NOMO-1 treated with DMSO at 0.1 percent for 48 hours (cell line): Measurements from ENCODE around the gene EDEM1.
"Not testable (repeated sequence)": the region's sequence is repeated elsewhere in the genome, so short reads cannot be mapped to it uniquely, and the experiment has no call there.

Source experiments
- DNase-seq: peaks from one replicate; lab custom pipeline; 2025; ENCODE audit not compliant: unreplicated experiment; lab: John Stamatoyannopoulos, UW

EDEM1 gene

DNA sequence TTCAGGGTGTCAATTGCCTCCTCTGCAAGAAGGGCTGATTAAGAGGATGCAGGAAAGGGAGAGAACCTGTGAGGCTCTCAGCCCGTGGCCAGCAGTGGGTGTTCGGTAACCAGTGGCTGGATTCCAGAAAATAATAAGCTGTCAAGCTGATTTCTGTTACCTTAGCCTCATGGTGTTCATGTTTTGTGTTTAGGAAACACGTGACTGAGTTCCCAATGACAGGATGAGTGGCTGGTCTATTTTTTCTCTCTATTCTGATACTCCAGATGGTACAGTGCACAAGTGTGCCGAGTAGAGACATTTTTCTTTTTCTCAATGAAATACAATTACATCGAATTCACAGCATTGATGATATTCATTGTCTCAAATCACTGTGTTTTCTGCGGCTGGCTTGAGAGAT, 43.6 kb downstream of the EDEM1 start:
- no peak for DNase-seq

DNA sequence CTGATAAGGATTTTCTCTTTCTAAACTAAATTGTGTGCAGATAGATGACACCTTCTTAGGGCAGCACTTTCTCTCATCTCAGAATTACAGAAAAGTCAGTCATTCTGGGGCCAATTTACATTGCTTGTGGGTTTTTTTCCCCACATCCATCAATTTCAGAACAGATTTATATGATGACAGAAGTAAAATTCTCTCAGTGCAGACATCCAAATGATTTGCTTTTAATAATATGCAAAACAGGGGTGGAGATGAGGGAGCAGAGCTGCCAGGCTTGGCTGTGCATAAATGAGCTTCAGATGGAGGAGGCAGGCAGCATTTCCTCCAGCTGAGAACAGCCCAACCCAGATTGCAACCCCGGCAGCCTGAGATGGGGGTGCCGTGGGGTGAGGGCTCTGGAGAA, 44.0 kb downstream of the EDEM1 start:
- DNase-seq, result no peak

DNA sequence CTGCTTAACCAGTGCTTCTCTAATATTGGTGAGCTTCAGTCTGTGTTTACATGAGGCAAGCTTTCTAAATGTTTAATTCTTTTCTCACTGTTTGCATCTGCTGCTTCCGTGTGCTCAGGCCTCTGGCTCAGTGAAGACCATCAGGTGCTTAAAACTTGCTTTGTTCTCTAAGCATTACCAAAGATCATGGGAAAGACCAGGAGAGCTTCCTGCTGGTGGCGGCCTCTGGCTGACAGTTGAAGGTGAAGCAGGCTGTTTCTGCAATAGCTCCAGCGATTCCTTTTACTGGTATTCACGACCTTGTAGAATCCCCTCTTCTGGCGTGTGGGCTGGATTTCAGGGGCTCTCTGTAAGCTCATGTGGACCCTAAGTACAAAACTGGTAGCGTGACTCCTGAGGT, 45.1 kb downstream of the EDEM1 start:
- DNase-seq, result no peak

DNA sequence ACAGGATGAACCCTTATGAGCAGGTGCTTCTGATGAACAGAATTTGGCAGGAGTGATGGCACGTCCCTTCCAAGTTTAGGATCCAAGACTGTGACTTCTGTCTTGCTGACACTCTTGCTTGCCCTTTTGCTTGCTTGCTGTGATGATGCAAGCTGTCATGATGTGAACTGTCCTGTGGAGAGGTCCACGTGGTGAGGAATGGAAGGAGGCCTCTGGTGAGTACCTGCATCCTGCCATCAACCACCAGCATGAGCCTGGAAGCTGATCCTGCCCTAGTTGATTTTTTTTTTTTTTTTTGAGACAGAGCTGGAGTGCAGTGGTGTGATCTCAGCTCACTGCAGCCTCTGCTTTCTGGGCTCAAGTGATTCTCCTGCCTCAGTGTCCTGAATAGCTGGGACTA, 45.5 kb downstream of the EDEM1 start:
- no peak for DNase-seq

DNA sequence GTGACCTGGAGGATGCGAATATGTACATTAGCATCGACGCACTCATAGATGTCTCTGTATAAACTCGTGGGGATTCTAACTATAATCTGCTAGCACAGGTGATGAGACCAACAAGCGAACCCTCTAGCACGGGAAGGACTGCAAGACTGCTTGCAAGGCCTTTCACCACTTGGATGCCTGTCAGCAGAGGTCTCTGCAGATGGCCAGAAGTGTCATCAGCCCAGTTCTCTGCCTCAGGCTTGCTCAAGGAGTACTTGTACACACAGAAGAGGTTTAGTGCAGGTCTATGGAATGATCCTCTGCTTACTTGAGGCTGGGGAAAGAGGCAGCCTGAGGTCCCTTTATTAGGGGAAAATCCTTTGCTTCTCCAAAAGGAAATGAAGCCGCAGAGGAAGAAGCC, 48.1 kb downstream of the EDEM1 start:
- DNase-seq, result no peak

DNA sequence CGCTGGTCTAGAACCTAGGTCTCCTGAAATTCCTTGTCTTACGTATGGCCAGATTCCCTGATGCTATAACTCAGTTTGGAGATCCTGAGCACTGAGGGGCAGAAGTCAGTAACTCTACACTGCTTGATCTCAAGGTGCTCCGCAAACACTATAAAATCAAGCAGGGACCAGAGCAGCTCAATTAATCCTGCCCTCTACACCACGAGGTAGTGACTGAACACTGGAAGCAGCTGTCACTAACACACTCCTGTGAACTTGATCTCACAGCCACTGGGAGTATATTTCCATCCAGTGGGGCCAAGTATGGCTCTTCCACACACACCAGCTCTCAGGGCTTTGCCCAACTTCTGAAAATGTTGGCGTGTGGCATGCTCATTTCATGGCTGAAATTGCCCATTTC, 51.0 kb downstream of the EDEM1 start:
- DNase-seq, result no peak

DNA sequence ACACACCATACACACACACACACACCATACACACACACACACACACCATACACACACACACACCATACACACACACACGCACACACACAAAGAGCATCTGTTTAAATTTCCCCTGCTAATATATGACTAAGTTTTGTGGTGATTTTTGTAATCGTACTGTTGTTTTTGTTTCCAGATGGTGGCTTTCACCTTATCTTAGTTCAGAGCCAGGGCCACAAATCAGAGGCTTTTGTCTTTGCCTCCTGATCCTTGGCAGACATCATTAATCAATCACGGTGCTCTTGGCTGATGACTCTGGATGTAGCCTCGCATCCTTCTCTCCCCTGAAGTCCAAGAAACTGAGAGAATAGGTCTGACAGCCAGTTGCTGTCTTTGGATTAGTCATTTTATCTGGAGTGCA, 52.1 kb downstream of the EDEM1 start:
- no peak for DNase-seq

DNA sequence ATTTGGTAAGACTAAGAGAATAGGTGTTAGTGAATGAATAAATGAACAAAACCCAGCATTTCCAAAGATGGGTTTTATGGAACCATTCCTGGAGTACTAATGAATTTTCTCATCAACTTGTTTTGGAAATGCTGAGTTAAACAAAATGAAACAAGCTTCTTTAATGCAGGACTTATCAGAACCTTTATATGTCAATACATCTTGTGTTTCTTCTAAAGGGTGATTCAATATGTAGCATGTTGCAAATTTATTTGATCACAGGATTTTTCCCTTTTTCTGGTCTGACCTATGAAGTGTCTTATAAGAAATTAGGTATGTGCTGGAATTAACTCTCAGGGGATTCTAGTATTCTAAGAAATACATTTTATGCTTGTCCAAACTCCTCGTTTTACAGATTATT, 53.2 kb downstream of the EDEM1 start:
- no peak for DNase-seq

DNA sequence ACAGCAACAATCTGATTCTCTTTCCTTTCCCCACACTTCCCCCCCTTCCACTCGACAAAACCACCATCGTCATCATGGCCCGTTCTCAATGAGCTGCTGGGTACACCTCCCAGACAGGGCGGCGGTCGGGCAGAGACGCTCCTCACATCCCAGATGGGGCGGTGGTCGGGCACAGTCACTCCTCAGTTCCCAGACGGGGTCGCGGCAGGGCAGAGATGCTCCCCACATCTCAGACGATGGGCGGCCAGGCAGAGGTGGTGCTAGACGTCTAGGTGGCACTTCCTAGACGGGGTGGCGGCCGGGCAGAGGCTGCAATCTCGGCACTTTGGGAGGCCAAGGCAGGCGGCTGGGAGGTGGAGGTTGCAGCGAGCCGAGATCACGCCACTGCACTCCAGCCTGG, 55.3 kb downstream of the EDEM1 start:
- not testable (repeated sequence) for DNase-seq

DNA sequence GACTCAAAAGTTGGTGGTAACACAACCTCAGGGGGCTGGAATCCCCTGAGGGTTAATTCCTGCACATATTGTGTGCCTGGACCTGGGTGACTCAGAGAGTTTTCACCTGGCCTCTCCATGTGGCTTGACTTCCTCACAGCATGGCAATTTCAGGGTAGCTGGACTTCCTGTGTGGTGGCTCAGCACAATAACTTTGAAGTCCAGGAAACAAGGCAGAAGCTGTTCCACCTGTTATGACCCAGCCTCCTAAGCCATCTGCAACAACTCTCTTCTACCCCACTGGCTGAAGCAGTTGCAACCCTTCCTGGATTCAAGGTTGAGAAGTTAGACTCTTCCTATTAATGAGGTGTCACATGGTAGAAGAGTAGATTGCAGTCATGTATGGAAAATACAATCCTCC, 58.4 kb downstream of the EDEM1 start:
- peak; percentile 7 for DNase-seq

DNA sequence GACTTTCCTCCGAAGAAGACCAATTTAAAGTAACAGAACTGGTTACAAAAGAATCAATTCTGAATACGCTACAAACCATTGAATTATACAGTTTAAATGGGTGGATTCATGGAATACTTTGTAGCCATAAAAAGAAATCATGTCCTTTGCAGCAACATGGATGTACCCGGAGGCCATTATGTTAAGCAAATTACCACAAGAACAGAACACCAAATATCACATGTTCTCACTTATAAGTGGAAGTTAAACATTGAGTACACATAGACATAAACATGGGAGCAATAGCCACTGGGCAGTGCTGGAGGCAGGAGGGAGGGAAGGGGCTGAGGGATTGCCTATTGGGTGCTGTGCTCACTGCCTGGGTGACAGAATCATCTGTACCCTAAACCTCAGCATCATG, 61.3 kb downstream of the EDEM1 start:
- DNase-seq, result no peak

DNA sequence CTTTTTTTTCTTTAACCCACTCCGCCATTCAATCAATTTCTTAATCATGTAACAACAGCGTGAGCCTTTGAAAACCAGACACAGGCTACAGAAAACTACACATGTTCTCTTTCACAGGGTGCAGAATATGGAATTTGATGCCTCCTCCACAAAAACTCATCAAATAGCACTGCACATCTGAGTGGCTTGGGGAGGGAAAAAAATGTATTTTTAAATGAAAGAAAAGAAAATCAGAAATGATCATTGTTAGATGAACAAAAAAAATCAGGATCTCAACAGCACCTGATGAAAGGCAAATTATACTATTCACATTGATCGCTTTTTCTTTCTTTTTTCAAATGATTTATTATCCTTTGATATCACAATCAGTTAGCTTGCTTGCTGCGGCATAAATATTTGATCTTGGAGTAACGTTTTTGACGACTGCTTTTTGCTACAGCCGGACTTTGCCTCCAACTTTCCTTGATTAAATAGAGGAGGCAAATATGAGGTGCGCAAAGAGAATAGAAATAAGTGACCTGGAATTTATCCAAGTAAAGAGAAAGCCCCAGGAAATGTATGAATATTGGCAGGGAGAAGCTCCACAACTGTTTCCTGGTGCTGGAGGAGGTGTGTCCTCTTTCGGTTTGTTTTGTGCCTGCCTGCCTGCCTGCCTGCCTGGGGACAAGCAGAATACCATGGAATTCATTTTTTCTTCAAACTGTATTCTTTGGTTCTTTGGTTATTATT, 63.1 kb downstream of the EDEM1 start:
- no peak for DNase-seq

DNA sequence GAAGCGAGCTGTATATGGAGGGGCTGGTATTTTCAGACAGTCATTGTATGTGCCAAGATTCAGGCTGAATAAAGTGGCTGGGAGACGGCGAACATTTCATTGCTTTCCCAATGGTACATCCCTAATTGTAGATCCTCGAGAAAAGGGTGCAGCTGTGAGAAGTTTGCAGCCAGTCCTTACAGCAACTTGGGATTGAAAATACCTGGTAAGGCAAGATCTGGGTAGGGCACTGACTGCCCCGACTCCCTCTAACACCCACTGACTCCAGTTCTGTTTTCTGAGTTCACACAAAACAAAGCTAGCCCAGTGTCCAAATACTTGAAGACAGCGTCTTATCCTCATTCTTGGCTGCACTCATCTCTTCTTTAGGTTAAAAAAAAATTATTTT, 63.7 kb downstream of the EDEM1 start:
- no peak for DNase-seq

DNA sequence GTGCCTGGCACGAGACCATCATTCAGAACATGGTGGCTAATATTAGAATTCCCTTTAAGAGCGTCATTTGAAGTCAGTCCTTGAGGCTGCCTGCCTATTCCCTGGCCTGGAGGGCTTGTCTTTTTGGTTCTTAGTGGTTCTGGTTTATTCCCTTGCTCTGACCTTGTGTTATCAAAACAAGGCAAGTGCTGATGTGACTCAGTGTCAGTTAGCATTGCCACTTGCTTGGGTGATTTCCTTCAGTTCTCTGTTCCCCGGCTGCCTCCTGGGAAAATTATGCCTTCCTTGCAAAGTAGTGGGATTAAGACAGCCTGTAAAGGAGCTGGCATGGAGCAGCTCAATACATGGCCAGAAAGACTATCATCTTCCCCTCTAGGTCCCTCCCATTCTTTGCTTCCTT, 64.6 kb downstream of the EDEM1 start:
- no peak for DNase-seq

DNA sequence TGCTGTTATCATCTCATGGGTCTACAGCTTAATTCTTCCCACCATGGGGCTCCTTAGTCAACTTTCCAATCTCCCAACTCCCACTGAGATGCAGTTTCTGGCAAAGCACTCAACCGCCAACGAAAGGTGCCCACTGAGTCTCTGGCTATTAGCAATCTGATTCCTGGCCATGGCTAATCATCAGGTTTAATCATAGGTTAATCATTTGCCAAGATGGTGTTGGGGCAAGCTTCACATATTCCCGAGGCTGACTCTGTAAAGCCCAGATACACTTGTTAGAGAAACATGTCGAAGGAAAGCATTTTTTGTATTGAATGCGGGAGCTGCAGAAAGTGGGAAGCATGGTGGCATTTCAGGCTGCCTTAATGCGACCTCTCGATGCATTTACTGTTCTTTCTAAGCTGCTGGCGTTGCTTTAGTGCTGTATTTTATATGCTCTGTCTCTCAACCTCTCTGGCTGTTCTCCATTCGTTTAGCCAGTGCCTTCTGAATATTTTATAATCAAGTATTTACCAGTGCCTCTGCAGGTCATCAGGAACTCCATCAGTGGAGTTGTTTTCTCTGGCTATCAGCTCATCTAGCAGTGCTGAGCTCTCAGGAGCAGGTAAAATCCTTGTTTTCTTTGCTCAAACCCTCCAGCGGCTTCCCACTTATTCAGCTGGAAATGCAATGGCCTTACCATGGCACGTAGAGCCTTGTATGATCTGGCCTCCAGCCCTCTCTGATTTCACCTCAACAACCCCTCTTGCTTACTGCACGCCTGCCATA, 67.0 kb downstream of the EDEM1 start:
- no peak for DNase-seq

DNA sequence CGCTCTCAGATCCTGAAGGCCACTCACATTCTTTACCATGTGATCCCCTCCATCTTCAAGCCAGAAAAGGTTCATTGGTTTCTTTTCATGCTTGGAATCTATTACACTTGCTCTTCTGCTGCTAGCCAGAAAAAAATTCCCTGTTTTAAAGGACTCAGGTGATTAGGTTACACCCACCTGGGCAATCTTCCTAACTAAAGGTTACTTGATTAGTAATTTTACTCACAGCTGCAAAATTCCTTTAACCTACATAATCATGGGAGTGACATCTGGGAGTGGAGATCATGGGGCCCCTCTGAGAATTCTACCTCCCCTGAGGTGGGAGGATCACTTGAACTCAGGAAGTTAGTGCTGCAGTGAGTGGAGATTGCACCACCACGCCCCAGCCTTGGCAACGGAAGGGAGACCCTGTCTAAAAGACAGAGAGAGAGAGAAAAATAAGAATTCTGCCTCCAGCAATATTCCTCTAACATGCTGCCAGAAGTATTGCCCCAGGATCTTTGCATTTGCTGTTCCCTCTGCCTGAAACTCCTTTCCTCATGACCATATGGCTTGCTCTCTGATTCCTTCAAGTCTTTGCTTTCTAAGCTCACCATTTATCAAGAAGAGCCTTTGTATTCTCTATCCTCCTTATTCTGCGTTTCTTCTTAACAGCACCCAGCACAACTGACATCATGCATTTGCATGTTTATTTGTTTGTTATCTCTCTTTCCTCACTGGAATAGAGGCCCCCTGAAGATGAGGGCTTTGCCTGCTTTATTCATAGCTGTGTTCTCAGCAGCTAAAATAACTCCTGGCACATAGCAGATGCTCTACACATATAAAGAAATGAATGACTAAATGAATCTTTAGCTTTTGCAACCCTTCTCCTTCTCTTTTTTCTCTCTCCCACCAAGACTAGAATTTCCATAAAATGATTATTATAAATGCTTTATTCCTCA, 68.2 kb downstream of the EDEM1 start:
- DNase-seq, result no peak

DNA sequence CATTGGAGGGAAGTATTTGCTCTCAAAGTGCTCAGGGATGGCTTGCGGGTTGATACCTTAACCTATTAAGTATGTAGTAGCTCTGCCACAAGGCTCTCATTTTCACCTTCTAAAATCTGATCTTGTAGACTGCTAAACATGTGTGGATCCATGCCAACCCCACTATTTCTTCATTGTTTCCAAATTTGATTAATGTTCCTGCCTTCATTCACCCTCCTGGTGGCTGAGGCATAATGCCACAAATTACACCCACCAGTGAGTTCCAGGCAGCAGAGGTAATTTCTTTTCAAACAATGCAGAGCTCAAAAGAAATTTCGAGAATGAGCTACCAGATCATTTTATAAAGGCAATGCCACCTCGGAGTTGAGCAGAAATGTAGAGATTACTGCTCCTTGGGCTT, 71.0 kb downstream of the EDEM1 start:
- DNase-seq, result no peak

DNA sequence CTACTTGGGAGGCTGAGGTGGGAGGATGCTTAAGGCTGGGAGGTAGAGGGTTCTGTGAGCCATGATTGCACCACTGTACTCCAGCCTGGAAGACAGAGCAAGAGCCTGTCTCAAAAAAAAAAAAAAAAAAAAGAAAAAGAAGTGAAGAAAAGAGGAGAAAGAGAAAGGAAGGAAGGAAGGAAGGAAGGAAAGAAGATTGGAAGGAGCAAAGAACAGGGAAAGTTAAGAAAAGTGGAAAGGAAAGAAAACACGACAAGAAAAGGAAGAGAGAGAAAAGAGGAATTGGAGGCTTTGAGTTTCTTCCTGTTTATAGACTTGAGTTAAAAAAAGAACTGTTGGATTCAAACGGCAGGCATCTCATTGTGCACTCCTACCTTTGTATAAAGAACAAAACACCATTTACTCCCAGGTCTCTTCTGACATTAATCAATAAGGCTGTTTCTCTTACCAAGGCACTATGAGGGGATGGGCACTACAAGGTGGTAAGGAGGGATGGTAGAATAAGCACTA, 73.5 kb downstream of the EDEM1 start:
- DNase-seq, result peak; percentile 74

DNA sequence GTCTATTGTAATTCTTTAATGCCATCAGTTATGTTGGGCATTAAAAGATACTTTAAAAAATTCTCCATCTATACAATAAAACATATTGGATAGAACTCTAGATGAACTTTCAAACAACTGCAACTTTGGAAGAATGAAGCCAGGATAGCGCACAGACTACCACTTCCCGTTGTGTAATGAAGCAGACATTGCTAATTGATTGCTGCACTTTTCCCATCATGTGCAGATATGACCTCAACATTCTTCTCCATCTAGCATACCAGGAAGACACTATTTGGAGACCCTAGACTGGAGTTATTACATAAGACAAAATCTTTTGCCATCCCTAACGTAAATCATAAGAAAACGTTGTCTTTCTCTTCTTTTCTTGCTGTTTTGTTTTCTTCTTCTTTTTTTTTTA, 75.0 kb downstream of the EDEM1 start:
- no peak for DNase-seq

DNA sequence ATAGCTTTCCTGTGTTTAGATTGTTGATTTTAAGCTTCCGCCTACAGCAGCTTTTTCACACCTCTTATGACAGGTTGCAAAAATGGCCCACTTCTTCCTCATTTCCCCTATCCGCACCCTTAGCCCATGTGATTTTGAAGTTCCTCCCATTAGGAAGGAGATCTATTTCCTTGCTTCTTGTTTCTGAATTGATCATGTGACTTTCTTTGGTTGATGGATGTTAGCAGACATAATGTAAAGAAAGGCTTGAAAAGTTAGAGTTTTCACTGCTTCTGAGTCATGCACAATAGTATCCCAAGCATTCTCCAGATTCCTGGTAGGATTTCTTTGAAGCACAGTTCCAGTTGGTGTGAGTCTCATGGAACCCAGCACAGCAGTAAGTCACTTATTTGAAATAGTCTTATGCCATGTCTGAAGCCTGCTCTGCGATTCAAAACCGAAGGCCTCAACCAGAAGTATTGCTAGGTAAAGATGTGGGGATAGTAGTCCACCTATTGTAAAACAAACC, 76.6 kb downstream of the EDEM1 start:
- DNase-seq, result no peak
